HL-60 (cell line): ENCODE results near the gene CA5B.

Experiments
- DNase-seq, 2 experiments: peaks; one replicate each; pipeline ENCODE4 v3.0.0-alpha.2; 2010 to 2020; ENCODE audit warnings: low read depth in 1 of 2, low spot score in 1 of 2
- H3K27ac ChIP-seq: fragments of 250-450 bp; sonication (Bioruptor Pico); replicated peaks from 2 replicates; pipeline ENCODE4 v1.5.1; 2020; ENCODE audit warnings: mild to moderate bottlenecking, moderate library complexity
- H3K27me3 ChIP-seq: fragments of 250-450 bp; sonication (Bioruptor Pico); 2 replicates; pipeline ENCODE4 v1.5.1; 2021; ENCODE audit warnings: mild to moderate bottlenecking, moderate library complexity; ENCODE audit not compliant: insufficient read depth, poor library complexity, severe bottlenecking
- H3K4me3 ChIP-seq: replicated peaks from 2 replicates; pipeline ENCODE4 v1.5.1; 2011; ENCODE audit warnings: mild to moderate bottlenecking, control low read depth, low read length; ENCODE audit not compliant: insufficient read depth
- GABPA ChIP-seq: IDR thresholded peaks from 2 replicates; pipeline ENCODE4 v1.6.1; 2012; ENCODE audit warnings: low read depth
- POLR2AphosphoS5 ChIP-seq: IDR thresholded peaks from 2 replicates; pipeline ENCODE4 v1.6.1; 2012; ENCODE audit warnings: low read depth
- SPI1 ChIP-seq: IDR thresholded peaks from 2 replicates; pipeline ENCODE4 v1.6.1; 2012; ENCODE audit warnings: low read depth, mild to moderate bottlenecking, borderline replicate concordance
- TF ChIP-seq, protein P1 (sequence below): IDR thresholded peaks from one replicate; pipeline ENCODE4 v1.5.1; 2011; ENCODE audit warnings: low read length, control low read depth, inconsistent platforms; ENCODE audit not compliant: insufficient read depth
- TF ChIP-seq, protein P2 (sequence below): IDR thresholded peaks from 2 replicates; pipeline ENCODE4 v1.6.1; 2012; ENCODE audit warnings: low read depth; ENCODE audit not compliant: insufficient replicate concordance

CA5B gene

GRCh38 chrX:15812192-15812938 lies 74.3 kb downstream of the CA5B start:
- Histone ChIP-seq H3K27me3 (no peaks in the 10 kb centered on the region), H3K4me3 (no peak overlapping the region), H3K27ac (no peak overlapping the region)
- DNase-seq = peak in 1 of 2 experiments; percentile 63
- TF ChIP-seq, protein P1, sequence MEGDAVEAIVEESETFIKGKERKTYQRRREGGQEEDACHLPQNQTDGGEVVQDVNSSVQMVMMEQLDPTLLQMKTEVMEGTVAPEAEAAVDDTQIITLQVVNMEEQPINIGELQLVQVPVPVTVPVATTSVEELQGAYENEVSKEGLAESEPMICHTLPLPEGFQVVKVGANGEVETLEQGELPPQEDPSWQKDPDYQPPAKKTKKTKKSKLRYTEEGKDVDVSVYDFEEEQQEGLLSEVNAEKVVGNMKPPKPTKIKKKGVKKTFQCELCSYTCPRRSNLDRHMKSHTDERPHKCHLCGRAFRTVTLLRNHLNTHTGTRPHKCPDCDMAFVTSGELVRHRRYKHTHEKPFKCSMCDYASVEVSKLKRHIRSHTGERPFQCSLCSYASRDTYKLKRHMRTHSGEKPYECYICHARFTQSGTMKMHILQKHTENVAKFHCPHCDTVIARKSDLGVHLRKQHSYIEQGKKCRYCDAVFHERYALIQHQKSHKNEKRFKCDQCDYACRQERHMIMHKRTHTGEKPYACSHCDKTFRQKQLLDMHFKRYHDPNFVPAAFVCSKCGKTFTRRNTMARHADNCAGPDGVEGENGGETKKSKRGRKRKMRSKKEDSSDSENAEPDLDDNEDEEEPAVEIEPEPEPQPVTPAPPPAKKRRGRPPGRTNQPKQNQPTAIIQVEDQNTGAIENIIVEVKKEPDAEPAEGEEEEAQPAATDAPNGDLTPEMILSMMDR = no peak
- TF ChIP-seq, protein P2, sequence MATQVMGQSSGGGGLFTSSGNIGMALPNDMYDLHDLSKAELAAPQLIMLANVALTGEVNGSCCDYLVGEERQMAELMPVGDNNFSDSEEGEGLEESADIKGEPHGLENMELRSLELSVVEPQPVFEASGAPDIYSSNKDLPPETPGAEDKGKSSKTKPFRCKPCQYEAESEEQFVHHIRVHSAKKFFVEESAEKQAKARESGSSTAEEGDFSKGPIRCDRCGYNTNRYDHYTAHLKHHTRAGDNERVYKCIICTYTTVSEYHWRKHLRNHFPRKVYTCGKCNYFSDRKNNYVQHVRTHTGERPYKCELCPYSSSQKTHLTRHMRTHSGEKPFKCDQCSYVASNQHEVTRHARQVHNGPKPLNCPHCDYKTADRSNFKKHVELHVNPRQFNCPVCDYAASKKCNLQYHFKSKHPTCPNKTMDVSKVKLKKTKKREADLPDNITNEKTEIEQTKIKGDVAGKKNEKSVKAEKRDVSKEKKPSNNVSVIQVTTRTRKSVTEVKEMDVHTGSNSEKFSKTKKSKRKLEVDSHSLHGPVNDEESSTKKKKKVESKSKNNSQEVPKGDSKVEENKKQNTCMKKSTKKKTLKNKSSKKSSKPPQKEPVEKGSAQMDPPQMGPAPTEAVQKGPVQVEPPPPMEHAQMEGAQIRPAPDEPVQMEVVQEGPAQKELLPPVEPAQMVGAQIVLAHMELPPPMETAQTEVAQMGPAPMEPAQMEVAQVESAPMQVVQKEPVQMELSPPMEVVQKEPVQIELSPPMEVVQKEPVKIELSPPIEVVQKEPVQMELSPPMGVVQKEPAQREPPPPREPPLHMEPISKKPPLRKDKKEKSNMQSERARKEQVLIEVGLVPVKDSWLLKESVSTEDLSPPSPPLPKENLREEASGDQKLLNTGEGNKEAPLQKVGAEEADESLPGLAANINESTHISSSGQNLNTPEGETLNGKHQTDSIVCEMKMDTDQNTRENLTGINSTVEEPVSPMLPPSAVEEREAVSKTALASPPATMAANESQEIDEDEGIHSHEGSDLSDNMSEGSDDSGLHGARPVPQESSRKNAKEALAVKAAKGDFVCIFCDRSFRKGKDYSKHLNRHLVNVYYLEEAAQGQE = no peak
- no peak for TF ChIP-seq POLR2AphosphoS5
- no peak for TF ChIP-seq GABPA
- TF ChIP-seq SPI1 = no peak

- no peak overlapping the region for H3K4me3 ChIP-seq
Measured at GRCh38 chrX:15813416-15813815, 75.3 kb downstream of the CA5B start.

DNA sequence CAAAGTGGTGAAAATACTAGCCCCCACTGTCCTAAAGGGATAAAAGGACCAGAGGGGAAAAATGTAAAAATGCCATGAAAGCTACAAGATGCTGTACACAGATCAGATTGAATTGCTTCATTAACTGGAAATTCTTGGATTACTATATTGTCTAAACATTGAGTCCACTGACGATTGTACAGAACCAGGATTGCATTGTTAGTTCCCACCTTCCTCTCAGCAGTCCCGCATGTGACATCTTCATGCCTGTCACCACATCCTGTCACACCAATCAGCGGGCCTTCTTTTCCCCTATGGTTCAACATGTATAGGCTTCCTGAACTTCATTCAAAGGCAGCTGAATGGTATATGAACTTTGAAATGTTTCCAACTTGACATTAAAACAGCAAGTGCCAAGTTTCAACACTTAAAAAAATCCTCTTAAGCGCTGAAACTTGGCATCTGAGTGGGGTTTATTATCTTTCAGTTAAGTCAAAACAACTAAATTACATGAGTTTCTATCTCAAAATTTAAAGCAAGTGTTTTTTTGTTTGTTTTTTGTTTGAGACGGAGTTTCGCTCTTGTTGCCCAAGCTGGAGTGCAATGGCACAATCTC lies 76.8 kb downstream of the CA5B start:
- peak overlapping the region; percentile 48 for H3K27ac ChIP-seq

More at GRCh38 chrX:15813416-15813815, 75.3 kb downstream of the CA5B start:
- no peak for DNase-seq
- Histone ChIP-seq H3K27me3 (no peaks in the 10 kb centered on the region), H3K27ac (no peak overlapping the region)
- TF ChIP-seq, protein P2 = no peak
- TF ChIP-seq, protein P1 = no peak
- TF ChIP-seq GABPA (no peak), POLR2AphosphoS5 (no peak), SPI1 (no peak)

More for the DNA sequence above, 76.8 kb downstream of the CA5B start:
- TF ChIP-seq SPI1 (no peak), POLR2AphosphoS5 (no peak), GABPA (no peak)
- TF ChIP-seq, protein P2 = no peak
- TF ChIP-seq, protein P1 = no peak
- H3K27me3 ChIP-seq = no peaks in the 10 kb centered on the region
- DNase-seq = no peak
- H3K4me3 ChIP-seq = no peak overlapping the region
